HepG2 (cell line): ENCODE results near the gene KHK. TPM values are rescaled to one million over a fixed set of nuclear protein-coding genes. Genes with fewer than 3 reads are reported as not detected.

ENCODE experiments used
- CBX1 ChIP-seq: IDR thresholded peaks from one replicate; pipeline ENCODE4 v1.6.1; 2016; ENCODE audit warnings: antibody characterized with exemption, low read depth
- CEBPB ChIP-seq: IDR thresholded peaks from 2 replicates; pipeline ENCODE4 v1.6.1; 2011; ENCODE audit warnings: low read depth, low read length, improper control_type of control experiment, borderline replicate concordance
- JUNB ChIP-seq: sonication (generic); formaldehyde crosslinking; IDR thresholded peaks from 2 replicates; pipeline ENCODE4 v1.8.0; 2022; ENCODE audit warnings: missing genetic modification reagents, mild to moderate bottlenecking, borderline replicate concordance
- NFE2L1 ChIP-seq: sonication (generic); formaldehyde crosslinking; IDR thresholded peaks from 2 replicates; pipeline ENCODE4 v1.4.0; 2020; ENCODE audit warnings: missing genetic modification reagents, mild to moderate bottlenecking, borderline replicate concordance
- NFIC ChIP-seq: IDR thresholded peaks from 2 replicates; pipeline ENCODE4 v1.6.1; 2012; ENCODE audit warnings: mild to moderate bottlenecking, low read length, inconsistent platforms
- NR2C2 ChIP-seq: sonication (generic); formaldehyde crosslinking; IDR thresholded peaks from 2 replicates; pipeline ENCODE4 v1.4.0; 2020; ENCODE audit warnings: missing genetic modification reagents, mild to moderate bottlenecking, moderate library complexity, borderline replicate concordance
- PAWR ChIP-seq: sonication (generic); formaldehyde crosslinking; IDR thresholded peaks from 2 replicates; pipeline ENCODE4 v1.4.0; 2020; ENCODE audit warnings: missing genetic modification reagents, mild to moderate bottlenecking, borderline replicate concordance
- PCBP1 ChIP-seq: fragments of 200-400 bp; formaldehyde crosslinking; IDR thresholded peaks from 2 replicates; pipeline ENCODE4 v1.6.1; 2017; ENCODE audit warnings: mild to moderate bottlenecking, low read depth, low read length, borderline replicate concordance
- ZBTB14 ChIP-seq: sonication (generic); formaldehyde crosslinking; IDR thresholded peaks from 2 replicates; pipeline ENCODE4 v1.4.0; 2020; ENCODE audit warnings: missing genetic modification reagents
- ZBTB38 ChIP-seq: sonication (generic); formaldehyde crosslinking; IDR thresholded peaks from 2 replicates; pipeline ENCODE4 v1.5.1; 2020; ENCODE audit warnings: mild to moderate bottlenecking, missing genetic modification reagents
- ZBTB7A ChIP-seq: sonication (generic); formaldehyde crosslinking; IDR thresholded peaks from 2 replicates; pipeline ENCODE4 v1.8.0; 2022; ENCODE audit warnings: mild to moderate bottlenecking, missing genetic modification reagents
- ZBTB7B ChIP-seq: sonication (generic); formaldehyde crosslinking; IDR thresholded peaks from 2 replicates; pipeline ENCODE4 v1.4.0; 2020; ENCODE audit warnings: missing genetic modification reagents
- ZC3H13 ChIP-seq: sonication (generic); formaldehyde crosslinking; IDR thresholded peaks from 2 replicates; pipeline ENCODE4 v1.8.1; 2023; ENCODE audit warnings: mild to moderate bottlenecking, missing genetic modification reagents, moderate library complexity
- ZKSCAN1 ChIP-seq: fragments of 150-350 bp; IDR thresholded peaks from 2 replicates; pipeline ENCODE4 v1.6.1; 2014; ENCODE audit warnings: low read length
- ZNF333 ChIP-seq: sonication (generic); formaldehyde crosslinking; IDR thresholded peaks from 2 replicates; pipeline ENCODE4 v1.4.0; 2020; ENCODE audit warnings: mild to moderate bottlenecking, missing genetic modification reagents, borderline replicate concordance
- ZNF382 ChIP-seq: sonication (generic); formaldehyde crosslinking; IDR thresholded peaks from 2 replicates; pipeline ENCODE4 v1.5.0; 2020; ENCODE audit warnings: missing genetic modification reagents, mild to moderate bottlenecking, borderline replicate concordance
- ZNF407 ChIP-seq: sonication (generic); formaldehyde crosslinking; IDR thresholded peaks from one replicate; pipeline ENCODE4 v1.5.1; 2020; ENCODE audit warnings: mild to moderate bottlenecking, missing genetic modification reagents; ENCODE audit errors: not compliant biosample characterization
- ZNF468 ChIP-seq: sonication (generic); formaldehyde crosslinking; IDR thresholded peaks from 2 replicates; pipeline ENCODE4 v1.8.0; 2022; ENCODE audit warnings: mild to moderate bottlenecking, moderate library complexity, missing genetic modification reagents
- ZNF607 ChIP-seq: sonication (generic); formaldehyde crosslinking; IDR thresholded peaks from 2 replicates; pipeline ENCODE4 v1.5.1; 2020; ENCODE audit warnings: missing genetic modification reagents, mild to moderate bottlenecking, borderline replicate concordance
- polyA plus RNA-seq, 8 experiments: library from polyadenylated mRNA; depleted of rRNA in 3 of 8; stranded (reverse) in 7 of 8; unstranded in 1 of 8; fragments of >200 nt; fragmentation: Illumina TruSeq in 4 of 8; extraction: Trizol in 4 of 8; gene quantifications; 2 replicates each; pipeline versions ENCODE4 v1.2.1 to v1.2.3, GENCODE V29; 2011 to 2016; ENCODE audit warnings: low read depth in 4 of 8, missing spikeins in 1 of 8, mixed read lengths in 1 of 8; ENCODE audit not compliant: insufficient read depth in 1 of 8
- total RNA-seq, 5 experiments: library from RNA; depleted of rRNA; stranded (reverse); fragments of >200 nt; fragmentation: Illumina TruSeq; extraction: Trizol; gene quantifications; 2 replicates each; pipeline ENCODE4 v1.2.3, GENCODE V29; 2016; ENCODE audit warnings: low read depth in 1 of 5
- TF ChIP-seq, protein P1 (sequence below): sonication (generic); formaldehyde crosslinking; IDR thresholded peaks from 2 replicates; pipeline ENCODE4 v1.4.0; 2020; ENCODE audit warnings: mild to moderate bottlenecking, missing genetic modification reagents

KHK gene
- total and polyA plus RNA-seq, 2 of the 13 experiments (the other 11 are each of a cell fraction or from before 2014, with no cell fraction given): 40.9 to 99.2 TPM

DNA sequence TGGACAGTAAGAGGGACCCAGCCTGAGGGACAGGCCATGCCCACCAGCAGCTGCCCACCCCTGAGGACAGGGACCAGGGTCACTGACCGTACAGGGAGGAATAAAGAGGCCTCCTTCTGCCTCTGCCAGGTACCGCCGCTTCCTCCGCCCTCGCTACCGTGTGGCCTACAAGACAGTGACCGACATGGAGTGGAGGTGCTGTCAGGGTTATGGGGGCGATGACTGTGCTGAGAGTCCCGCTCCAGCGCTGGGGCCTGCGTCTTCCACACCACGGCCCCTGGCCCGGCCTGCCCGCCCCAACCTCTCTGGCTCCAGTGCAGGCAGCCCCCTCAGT, 6.0 kb upstream of the KHK start (continued):
- TF ChIP-seq ZNF407: peak; percentile 9
- peak; percentile 62 for TF ChIP-seq ZBTB38 (CRISPR knock-in tag)
- TF ChIP-seq ZBTB14 (CRISPR knock-in tag): no peak
- TF ChIP-seq PCBP1: no peak
- TF ChIP-seq NFIC: no peak
- TF ChIP-seq, protein P1, sequence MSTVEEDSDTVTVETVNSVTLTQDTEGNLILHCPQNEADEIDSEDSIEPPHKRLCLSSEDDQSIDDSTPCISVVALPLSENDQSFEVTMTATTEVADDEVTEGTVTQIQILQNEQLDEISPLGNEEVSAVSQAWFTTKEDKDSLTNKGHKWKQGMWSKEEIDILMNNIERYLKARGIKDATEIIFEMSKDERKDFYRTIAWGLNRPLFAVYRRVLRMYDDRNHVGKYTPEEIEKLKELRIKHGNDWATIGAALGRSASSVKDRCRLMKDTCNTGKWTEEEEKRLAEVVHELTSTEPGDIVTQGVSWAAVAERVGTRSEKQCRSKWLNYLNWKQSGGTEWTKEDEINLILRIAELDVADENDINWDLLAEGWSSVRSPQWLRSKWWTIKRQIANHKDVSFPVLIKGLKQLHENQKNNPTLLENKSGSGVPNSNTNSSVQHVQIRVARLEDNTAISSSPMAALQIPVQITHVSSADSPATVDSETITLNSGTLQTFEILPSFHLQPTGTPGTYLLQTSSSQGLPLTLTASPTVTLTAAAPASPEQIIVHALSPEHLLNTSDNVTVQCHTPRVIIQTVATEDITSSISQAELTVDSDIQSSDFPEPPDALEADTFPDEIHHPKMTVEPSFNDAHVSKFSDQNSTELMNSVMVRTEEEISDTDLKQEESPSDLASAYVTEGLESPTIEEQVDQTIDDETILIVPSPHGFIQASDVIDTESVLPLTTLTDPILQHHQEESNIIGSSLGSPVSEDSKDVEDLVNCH (CRISPR knock-in tag): no peak
- TF ChIP-seq CBX1: no peak
- no peak for TF ChIP-seq ZBTB7A (CRISPR knock-in tag)
- TF ChIP-seq ZNF607 (CRISPR knock-in tag): no peak
- no peak for TF ChIP-seq ZKSCAN1
- 0 out of 2 replicates have a peak, but pooled peaks have one; percentile 19 for TF ChIP-seq ZC3H13 (CRISPR knock-in tag)
- no peak for TF ChIP-seq ZNF382 (CRISPR knock-in tag)
- no peak for TF ChIP-seq NR2C2 (CRISPR knock-in tag)
- 0 out of 2 replicates have a peak, but pooled peaks have one; percentile 27 for TF ChIP-seq ZNF333 (CRISPR knock-in tag)
- TF ChIP-seq PAWR (CRISPR knock-in tag): no peak
- no peak for TF ChIP-seq NFE2L1 (CRISPR knock-in tag)
- no peak for TF ChIP-seq ZNF468 (CRISPR knock-in tag)
- no peak for TF ChIP-seq JUNB (CRISPR knock-in tag)
- no peak for TF ChIP-seq ZBTB7B (CRISPR knock-in tag)
- no peak for TF ChIP-seq CEBPB
